Measurements from ENCODE around the gene TAAR6.
"Not testable (repeated sequence)": the region's sequence is repeated elsewhere in the genome, so short reads cannot be mapped to it uniquely, and the experiment has no call there.

The TAAR6 gene

GRCh38 chr6:132570221-132570777 is at the start of gene TAAR6:
TSS of gene TAAR6 (plus strand) at chr6:132570322. CDS start at chr6:132570322, 0 bp downstream.
- no peak for DNase-seq

GRCh38 chr6:132520953-132521352 is 49.2 kb upstream of the TAAR6 start:
- DNase-seq: no peak

GRCh38 chr6:132524646-132525045 is 45.5 kb upstream of the TAAR6 start:
- no peak for DNase-seq

GRCh38 chr6:132525866-132526265 is 44.3 kb upstream of the TAAR6 start:
- no peak for DNase-seq

- DNase-seq: no peak
Measured at GRCh38 chr6:132526461-132526860, 43.7 kb upstream of the TAAR6 start.

GRCh38 chr6:132527791-132528190 is 42.3 kb upstream of the TAAR6 start:
- DNase-seq: peak; percentile 21 to 32 (median 31)

- peak; percentile 73 to 86 (median 80) for DNase-seq
Measured at GRCh38 chr6:132530293-132530974, 39.7 kb upstream of the TAAR6 start.

- not testable (repeated sequence) for DNase-seq
Measured at GRCh38 chr6:132534546-132534945, 35.6 kb upstream of the TAAR6 start.

- no peak for DNase-seq
Measured at GRCh38 chr6:132537145-132537544, 33.0 kb upstream of the TAAR6 start.

- no peak for DNase-seq
Measured at GRCh38 chr6:132537977-132538376, 32.1 kb upstream of the TAAR6 start, which contains the start of gene TAAR9. TSS of gene TAAR9 (plus strand) at chr6:132538277. CDS start at chr6:132538290, 13 bp downstream.

- no peak for DNase-seq
Measured at GRCh38 chr6:132544826-132545225, 25.3 kb upstream of the TAAR6 start.

GRCh38 chr6:132548746-132549463 is 21.2 kb upstream of the TAAR6 start:
- DNase-seq: no peak

- no peak for DNase-seq
Measured at GRCh38 chr6:132551214-132551613, 18.9 kb upstream of the TAAR6 start.

GRCh38 chr6:132552372-132552771 is 17.8 kb upstream of the TAAR6 start, which contains the start of gene TAAR8:
TSS of gene TAAR8 (plus strand) at chr6:132552672. CDS start at chr6:132552693, 21 bp downstream.
- DNase-seq: no peak

- not testable (repeated sequence) for DNase-seq
Measured at GRCh38 chr6:132560087-132560486, 10.0 kb upstream of the TAAR6 start.

GRCh38 chr6:132566404-132566803 is 3.7 kb upstream of the TAAR6 start:
- DNase-seq: no peak

- DNase-seq: no peak
Measured at GRCh38 chr6:132567566-132567965, 2.6 kb upstream of the TAAR6 start.

- no peak for DNase-seq
Measured at GRCh38 chr6:132568611-132569010, 1.5 kb upstream of the TAAR6 start.

GRCh38 chr6:132569170-132569569 is 952 bp upstream of the TAAR6 start:
- no peak for DNase-seq

- peak; percentile 65 to 86 (median 75) for DNase-seq
Measured at GRCh38 chr6:132571774-132572173, 1.7 kb downstream of the TAAR6 start.

- DNase-seq: no peak
Measured at GRCh38 chr6:132584698-132585097, 14.6 kb downstream of the TAAR6 start.

GRCh38 chr6:132587424-132587823 is 17.3 kb downstream of the TAAR6 start:
- peak; percentile 49 to 62 (median 56) for DNase-seq

GRCh38 chr6:132589454-132589853 is 19.3 kb downstream of the TAAR6 start, which contains the start of gene TAAR5:
TSS of gene TAAR5 (minus strand) at chr6:132589741. CDS start at chr6:132589686, 55 bp downstream.
- no peak for DNase-seq

- no peak for DNase-seq
Measured at GRCh38 chr6:132590362-132590761, 20.2 kb downstream of the TAAR6 start.

Measured in suppressor macrophage treated with lipopolysaccharide for 1 hour (primary cell).